HG02852 (cell line): Measurements from ENCODE around the gene PAN2.
"Not testable (repeated sequence)": the region's sequence is repeated elsewhere in the genome, so short reads cannot be mapped to it uniquely, and the experiment has no call there.

Source experiments
- ATAC-seq: cut with Tn5 transposase; IDR thresholded peaks from one replicate; pipeline ENCODE4 v1.9.1; 2021; ENCODE audit warnings: mild to moderate bottlenecking, moderate library complexity; ENCODE audit not compliant: unreplicated experiment

Gene PAN2

DNA sequence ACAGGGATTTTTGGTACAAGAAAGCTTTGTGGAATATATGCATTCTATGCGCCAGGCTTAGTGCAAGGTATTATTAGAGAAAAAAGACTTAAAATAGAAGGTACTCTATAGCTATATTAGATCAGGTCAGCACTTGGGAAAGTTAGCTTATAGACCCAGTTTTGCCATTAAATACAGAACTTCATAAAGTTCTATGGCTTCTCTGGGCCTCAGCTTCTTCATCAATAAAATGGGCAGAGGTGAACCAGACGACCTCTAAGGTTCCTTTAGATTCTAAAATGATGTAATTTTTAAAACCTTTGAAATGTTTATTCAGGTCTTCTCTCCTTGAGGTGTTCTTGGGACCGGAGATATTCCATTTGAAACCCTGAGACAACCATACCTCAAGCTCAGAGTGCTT lies 25.1 kb downstream of the PAN2 start:
- no peak for ATAC-seq

DNA sequence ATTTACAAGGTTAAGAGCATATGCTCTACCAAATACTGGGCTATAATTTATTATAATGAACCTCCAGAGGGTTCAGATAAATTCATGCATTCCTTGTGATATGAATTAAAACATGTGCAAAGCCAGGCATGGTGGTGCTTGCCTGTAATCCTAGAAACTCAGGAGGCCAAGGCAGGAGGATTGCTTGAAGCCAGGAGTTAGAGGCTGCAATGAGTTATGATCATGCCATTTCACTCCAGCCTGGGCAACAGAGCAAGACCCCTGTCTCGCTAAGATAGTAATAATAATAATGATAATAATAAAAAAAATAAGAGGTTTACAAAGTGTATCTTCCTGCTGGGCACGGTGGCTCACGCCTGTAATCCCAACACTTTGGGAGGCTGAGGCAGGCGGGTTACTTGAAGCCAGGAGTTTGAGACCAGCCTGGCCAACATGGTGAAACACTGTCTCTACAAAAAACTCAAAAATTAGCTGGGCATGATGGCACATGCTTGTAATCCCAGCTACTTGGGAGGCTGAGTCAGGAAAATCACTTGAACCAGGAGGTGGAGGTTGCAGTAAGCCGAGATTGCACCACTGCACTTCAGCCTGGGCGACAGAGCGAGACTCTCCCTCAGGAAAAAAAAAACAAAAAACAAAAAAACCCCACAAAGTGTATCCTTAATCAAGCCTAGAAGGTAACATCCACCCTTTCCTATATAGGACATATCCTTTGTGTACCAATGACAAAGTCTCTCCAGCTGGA lies 26.4 kb downstream of the PAN2 start:
- ATAC-seq: no peak

DNA sequence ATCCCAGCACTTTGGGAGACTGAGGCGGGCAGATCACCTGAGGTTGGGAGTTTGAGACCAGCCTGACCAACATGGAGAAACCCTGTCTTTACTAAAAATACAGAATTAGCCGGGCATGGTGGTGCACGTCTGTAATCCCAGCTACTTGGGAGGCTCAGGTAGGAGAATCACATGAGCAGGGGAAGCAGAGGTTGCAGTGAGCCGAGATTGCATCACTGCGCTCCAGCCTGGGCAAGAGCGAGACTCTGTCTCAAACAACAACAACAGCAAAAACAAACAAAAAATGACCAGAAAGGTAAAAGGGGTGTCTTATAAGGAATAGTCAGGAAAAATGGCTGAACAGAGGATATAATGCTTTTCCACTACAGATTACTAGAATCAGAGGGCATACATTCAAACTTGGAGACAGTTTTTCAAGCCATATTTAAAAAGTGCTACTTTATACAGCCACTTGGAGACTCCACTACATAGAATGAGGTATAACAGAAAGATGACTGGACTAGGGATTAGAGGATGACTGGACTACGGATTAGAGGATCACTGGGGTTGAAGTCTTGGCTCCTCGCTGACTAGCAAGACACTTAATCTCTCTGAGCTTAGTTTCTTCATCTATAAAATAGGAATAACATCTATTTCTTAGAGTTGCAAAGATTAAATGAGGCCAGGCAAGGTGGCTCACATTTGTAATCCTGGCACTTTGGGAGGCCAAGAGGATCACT lies 28.8 kb downstream of the PAN2 start:
- ATAC-seq: no peak

DNA sequence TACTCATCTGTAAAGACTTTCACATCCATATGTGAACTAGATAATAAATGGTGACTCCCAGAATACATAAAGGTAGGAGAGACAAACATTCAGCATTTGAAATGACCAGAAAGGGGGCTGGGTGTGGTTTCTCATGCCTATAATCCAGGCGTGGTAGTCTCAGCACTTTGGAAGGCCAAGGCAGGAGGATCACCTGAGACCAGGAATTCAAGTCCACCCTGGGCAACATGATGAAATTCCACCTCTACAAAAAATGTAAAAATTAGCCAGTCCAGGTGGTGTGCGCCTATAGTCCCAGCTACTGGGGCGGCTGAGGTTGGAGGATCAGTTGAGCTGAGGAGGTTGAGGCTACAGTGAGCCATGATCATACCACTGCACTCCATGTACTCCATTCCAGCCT lies 29.5 kb downstream of the PAN2 start:
- no peak for ATAC-seq

DNA sequence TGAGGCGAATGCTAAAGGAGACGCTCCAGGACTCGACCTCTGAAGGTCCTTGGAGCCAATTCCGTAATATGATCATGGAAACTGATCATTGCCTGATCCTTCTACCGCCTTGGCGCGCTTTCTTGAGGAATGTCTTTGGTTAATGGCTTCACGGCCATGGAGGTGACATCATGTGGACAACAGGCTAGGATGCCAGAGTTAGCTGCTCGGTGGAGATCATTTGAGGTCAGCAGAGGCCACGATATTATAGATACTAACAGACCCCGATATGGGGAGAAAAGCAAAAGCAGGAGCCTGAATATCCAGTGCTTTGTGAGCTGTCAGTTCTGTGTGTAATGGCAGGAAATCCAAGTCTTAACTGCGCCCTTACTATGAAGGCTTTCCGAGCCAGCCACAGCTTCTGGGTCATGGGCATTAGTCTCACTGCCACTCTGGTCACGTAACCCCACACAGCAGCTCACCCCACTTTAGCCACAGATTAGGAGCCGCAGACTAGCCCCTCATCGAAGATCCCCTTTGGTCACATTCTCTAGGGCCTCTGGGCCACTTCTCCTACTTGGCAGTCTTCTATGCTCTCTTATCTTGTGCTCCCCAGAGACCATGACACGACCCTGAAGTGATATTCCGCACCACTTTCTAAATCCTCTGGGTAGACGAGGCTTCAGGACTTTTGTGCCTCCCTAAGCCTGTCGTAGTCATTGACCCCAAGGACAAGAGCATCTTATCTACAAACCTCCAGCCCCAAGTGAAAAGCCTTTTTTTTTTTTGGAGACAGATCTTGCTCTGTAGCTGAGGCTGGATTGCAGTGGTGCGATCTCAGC lies 32.9 kb downstream of the PAN2 start:
- no peak for ATAC-seq

DNA sequence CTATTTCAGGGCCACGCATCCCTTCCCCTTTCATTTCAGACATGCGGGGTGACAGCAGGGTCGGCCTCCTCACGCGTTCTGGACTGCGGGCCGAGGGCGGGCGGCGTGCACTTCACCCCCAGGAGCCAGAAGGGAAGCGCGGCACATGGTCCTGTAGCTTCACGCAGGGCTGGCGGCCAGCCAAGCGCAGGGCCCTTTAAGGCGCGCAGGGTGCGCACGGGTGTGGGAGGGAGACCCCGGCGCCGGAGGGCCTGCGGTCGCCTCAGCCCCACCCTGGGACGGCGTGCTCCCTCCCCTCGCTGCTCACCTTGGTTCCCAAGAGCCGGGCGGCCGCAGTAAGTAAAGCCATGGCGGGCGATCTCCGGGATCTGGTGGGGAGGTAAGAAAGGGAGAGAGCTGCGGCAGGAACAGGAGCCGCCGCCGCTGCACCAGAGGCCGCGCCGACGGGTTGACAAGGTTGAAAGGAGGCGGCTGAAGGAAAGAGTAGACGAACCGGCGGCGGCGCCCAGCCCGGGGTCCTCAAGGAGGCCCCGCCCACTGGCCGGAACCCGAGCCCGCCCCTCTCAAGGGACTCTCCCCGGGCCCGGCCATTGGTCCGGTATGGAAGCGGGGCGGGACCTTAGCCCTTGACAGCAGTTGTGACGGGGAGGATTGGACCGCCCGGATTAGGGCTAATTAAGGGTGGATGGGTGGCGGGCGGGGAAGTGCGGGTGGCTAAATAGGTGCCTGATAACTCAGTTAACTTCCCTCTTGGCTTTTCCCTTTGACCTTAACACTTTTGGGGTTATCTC lies 33.8 kb downstream of the PAN2 start, which contains the start of gene CS:
CS (minus strand) TSS at position 478 of the 791 bp plus-strand sequence; CDS start at position 349, 129 bp downstream.
- ATAC-seq: peak; percentile 94

DNA sequence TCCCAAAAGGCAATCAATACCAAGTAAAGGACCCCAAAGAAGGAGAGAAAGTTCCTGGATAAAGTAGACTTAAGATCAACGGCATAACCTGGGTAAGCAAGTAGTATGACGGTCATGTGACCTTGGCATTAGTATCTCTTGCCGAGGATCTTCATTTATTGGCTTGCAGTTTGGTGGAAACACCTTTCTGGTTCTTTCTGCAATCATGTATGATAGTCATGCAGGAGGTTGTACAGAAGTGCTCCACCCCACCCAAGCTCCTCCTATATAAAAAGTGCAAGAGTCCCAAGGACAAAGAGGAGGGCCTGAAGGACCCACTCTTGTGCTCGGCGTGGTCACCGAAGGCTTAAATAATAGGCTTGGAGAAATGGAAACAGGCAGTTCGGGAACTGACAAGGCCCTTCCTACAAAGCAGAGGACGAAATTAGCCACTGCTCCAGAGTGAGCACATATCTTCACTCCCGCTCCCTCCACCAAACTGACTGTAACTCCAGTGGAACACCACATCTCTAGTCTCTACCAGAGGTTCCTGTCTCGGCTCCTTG lies 34.4 kb downstream of the PAN2 start:
- ATAC-seq: no peak

DNA sequence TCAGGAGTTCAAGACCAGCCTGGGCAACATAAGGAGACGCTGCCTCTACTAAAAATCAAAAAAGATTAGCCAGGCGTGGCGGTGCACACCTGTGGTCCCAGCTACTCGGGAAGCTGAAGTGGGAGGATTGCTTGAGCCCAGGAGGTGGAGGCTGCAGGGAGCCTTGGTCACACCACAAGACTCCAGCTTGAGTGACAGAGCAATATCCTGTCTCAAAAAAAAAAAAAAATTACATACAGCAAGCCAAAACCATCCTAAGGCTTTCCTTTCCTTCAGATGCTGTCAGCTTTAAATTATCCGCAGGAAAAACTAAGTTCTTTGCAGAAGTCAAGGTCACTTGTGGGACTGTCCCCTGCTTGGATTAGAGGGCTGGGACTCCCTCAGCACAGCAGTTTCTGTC lies 35.0 kb downstream of the PAN2 start:
- ATAC-seq: no peak

DNA sequence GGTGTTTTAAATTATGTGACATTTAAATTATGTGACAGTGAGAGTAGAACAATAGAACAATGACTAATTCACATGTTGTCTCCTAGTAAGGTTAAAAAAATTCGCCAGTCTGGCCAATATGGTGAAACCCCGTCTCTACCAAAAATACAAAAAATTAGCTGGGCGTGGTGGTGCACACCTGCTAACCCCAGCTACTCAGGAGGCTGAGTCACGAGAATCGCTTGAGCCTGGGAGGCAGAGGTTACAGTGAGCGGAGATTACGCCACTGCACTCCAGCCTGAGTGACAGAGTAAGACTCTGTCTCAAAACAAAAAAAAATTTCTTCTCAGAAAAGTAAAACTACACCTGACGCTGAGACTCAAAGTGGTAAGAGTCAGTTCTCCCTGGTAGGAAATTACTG lies 36.4 kb downstream of the PAN2 start:
- ATAC-seq: no peak

DNA sequence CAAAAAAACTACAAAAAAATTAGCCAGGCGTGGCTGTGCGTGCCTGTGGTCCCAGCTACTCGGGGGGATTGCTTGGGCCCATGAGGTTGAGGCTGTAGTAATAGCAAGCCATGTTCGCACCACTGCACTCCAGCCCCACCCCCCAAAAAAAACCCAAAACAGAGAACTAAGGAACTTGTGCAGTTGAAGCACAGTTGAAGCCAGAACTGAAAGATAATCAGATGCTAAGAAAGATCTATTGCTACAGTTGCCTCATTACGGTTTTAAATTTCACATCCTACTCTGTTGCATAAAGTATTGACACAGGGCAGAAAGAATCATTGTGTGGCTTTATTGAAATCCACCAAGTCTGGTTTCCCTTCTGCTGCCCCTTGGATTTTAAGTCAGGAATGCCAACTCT lies 37.5 kb downstream of the PAN2 start:
- ATAC-seq: no peak

DNA sequence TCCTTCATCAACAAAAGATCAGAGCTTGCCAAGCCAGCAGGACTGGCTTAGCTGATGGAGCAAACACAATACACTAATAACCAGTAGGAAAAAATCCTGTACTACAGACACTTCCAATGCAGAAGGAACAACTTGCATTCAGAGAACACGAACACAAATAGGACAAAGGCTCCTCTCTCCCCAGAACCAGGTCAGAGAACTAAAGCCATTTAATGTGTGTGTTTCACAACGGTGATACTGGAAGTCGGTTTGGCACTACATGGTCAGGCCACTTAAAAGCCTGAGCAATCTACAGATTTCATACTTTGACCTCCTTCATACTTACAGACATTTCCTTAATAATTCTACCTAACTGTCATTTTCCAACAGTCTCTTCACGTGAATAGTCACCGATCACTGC lies 40.0 kb downstream of the PAN2 start:
- no peak for ATAC-seq

DNA sequence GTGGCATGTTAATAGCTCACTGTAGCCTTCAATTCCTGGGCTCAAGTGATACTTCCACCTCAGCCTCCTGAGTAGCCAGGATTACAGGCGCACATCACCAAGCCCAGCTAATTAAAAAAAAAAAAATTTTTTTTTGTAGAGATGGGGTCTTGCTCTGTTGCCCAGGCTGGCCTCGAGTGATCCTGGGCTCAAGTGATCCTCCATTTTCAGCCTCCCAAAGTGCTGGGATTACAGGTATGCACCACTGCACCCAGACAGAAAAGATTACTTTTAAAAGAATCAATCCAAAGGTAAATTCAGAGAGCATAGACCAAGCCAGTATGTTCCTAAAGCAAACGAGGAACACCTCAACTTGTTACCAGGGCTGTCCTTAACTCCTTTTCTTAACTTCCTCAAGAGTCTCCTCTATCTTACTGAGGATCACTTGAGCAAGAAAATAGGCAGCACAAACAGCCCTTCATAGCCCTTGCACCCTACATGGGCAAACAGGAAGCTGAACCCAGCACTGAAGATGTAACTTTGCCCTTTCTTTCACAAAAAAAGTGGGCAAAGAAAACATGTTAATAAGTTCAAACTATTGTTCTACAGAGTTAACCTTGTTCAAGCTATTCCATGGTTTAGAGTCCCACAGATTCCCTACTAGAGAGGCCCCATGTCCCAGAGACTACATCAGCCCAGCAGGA lies 45.0 kb downstream of the PAN2 start:
- ATAC-seq: no peak

DNA sequence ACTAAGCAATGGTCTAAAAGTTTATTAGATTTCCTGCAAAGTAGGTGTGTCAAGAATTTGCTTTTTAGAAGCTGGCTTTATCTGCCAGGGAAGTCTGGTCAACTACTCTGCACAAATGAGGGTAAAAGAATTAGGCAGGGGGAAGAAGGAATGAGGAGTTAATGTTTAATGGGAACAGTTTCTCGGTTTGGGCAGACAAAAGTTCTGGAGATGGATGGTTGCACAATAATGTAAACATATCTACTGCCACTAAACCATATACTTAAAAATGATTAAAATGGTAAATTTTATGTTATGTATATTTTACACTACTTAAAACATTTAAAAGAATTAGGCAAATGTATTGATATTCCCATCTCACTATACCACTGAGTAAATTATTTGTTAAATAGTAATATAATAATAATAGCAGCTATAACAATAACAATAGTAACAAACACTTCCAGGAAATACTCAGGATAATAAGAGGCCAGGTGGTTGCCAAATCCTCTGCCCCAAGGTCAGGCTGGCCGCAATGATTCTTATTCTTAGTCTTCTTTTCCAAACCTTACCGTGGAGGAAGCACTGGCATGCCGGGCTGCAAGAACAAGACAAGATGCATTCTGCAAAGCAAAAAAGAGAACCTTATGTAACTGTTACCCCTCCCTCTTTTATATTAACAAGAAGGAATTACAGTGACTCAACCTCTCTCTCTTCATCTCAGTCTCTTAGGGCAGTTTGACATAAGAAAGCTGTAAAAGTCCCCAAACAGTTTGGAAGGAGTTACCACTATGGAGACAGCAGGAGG lies 47.6 kb downstream of the PAN2 start:
- no peak for ATAC-seq

DNA sequence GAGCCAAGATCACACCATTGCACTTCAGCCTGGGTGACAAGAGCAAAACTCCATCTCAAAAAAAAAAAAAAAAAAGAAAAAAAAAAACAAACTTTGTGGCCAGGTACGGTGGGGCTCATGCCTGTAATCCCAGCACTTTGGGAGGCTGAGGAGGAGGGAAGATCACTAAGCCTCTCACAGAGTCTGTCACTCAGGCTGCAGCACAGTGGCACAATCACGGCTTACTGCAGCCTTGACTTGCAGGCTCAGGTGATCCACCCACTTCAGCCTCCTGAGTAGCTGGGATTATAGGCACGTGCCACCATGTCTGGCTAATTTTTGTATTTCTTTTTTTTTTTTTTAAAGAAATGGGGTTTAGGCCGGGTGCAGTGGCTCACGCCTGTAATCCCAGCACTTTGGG lies 49.5 kb downstream of the PAN2 start:
- ATAC-seq: not testable (repeated sequence)

DNA sequence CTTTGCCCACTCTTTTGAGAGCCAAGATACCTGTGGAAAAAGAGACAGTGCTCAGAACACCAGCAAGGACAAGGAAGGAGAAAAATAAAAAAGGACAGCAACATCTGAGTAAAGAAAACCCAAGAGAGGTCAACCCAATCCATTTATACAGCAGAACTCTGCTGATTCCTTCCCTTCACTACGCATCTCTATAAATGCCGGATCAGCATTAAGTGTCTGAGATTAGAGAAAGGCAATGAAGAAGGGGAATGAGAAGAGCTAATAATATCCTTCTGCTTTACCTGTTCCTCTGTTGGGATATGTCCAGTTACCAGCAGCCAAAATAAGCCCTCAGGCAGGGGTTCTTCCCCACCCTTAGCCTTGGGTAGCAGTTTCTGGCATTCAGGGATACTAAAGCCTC lies 51.2 kb downstream of the PAN2 start:
- ATAC-seq: no peak

DNA sequence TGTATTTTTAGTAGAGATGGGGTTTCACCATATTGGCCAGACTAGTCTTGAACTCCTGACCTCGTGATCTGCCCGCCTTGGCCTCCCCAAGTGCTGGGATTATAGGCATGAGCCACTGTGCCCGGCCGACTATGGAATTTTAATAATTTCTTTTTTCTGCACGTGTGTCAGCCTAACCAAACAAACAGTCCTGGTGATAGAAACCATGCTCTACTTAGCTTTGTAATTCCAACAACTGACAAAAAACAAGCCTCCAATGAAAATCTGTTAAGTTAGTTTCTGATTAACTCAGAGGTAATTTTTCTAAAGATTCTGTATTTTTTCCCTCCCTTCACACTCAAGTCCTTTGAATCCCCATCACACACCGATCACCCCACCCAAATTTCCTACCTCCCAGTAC lies 51.8 kb downstream of the PAN2 start:
- ATAC-seq: no peak

DNA sequence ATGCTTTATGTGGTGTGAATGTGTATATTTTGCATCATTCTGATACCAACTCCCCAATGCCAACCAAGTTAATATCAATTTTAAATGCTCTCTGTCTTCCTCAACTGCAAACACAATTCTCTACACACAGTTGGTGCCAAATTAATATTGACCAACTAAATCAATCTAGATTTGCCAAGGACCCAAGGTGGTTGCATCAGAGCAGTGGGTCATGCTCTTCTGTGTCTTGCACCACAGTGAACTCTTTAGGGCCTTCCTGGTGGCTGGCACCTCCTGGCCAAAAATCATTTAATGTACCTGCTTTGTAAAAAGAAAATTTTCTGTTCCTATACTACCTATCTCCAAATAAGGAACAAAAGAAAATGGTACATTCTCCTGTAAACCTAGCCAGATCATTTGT lies 53.0 kb downstream of the PAN2 start:
- ATAC-seq: no peak

DNA sequence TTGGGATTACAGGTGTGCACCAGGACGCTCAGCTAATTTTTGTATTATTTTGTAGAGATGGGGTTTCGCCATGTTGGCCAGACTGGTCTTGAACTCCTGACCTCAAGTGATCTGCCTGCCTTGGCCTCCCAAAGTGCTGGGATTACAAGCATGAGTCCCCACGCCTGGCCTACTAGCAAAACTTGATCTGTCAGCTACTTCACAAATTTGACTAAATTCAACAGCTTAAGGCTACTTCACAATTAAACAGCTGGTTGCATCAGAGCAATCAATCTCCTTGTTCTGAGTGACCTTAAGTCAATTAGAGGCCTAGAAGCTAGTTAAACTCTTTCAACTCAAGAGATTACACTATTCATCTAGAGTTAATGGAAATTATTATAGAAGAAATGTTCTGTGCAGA lies 54.9 kb downstream of the PAN2 start:
- ATAC-seq: no peak

DNA sequence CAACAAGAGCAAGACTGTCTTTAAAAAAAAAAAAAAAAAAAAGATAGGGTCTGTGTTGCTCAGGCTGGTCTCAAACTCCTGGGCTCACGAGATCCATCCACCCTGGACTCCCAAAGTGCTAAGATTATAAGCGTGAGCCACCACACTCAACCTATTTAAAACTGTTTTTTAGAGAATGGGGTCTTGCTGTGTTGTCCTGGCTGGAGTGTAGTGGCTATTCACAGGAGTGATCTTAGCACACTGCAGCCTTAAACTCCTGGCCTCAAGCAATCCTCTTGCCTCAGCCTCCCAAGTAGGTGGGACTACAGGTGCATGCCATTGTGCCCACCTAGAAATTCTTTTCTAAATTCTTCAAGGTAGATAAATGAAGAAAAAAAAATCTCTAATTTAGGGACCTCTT lies 59.5 kb downstream of the PAN2 start:
- no peak for ATAC-seq
